ENCODE data around the gene LIMK1.
"Not testable (repeated sequence)": the region's sequence is repeated elsewhere in the genome, so short reads cannot be mapped to it uniquely, and the experiment has no call there.

Gene LIMK1

DNA sequence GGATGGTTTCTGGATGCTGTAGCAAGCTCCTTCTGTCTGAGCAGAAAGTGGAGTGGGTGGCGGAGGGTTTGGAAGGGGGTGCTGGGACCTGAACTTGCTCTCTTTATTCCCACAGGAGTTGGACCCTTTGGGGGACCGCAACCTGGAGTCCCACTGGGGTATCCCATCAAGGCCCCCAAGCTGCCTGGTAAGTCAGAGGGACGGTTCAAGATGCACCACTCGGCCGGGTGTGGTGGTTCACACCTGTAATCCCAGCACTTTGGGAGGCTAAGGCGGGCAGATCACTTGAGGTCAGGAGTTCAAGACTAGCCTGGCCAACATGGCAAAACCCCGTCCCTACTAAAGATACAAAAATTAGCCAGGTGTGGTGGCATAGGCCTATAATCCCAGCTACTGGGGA lies 37.0 kb upstream of the LIMK1 start:
- H3K27me3 ChIP-seq (ENCODE audit: control insufficient read depth, insufficient read depth, low read length); H3K4me1 ChIP-seq (ENCODE audit: control insufficient read depth, insufficient read depth, low read length); H3K9me3 ChIP-seq (ENCODE audit: control insufficient read depth, insufficient read depth, low read length); H3K27ac ChIP-seq (ENCODE audit: low read length); DNase-seq (ENCODE audit: low read depth, low spot score); H3K4me3 ChIP-seq (ENCODE audit: low read length); H3K36me3 ChIP-seq (ENCODE audit: control insufficient read depth, insufficient read depth, low read length): not testable (repeated sequence)
- WGBS (ENCODE audit: insufficient coverage, insufficient read length) = no CpG with 5 or more reads among the region's 7 CpGs

DNA sequence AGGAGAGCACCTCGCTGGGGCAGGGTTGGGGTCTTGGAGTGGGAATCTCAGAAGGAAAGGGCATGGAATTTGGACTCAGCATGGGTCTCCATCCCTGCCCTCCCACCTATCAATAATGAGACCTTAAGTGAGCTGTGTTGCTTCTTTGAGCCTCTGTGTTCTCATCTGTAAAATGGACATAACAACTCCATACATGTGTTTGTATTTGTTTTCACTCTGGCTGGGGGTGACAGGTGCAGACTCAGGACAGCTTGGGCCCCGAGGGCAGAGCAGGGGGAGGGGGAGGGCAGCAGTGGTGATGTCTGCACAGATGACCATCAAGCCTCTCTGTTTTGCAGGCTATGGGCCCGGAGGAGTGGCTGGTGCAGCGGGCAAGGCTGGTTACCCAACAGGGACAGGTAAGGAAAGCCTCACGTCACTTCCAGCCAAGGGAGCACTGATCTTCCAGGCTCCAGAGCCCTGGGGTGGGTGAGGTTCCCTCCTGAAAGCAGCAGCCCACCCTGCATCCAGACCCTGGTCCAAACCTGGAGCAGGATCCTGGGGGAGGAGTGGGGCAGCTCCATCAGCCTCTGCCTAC lies 35.7 kb upstream of the LIMK1 start:
- no peaks in the 10 kb centered on the region for H3K27me3 ChIP-seq (ENCODE audit: control insufficient read depth, insufficient read depth, low read length)
- no peaks in the 10 kb centered on the region for H3K36me3 ChIP-seq (ENCODE audit: control insufficient read depth, insufficient read depth, low read length)
- no peak overlapping the region for H3K4me3 ChIP-seq (ENCODE audit: low read length)
- no CpG with 5 or more reads among the region's 5 CpGs for WGBS (ENCODE audit: insufficient coverage, insufficient read length)
- H3K4me1 ChIP-seq (ENCODE audit: control insufficient read depth, insufficient read depth, low read length) = peaks cover 1% of the 10 kb centered on the region
- no peak for DNase-seq (ENCODE audit: low read depth, low spot score)
- H3K27ac ChIP-seq (ENCODE audit: low read length) = no peak overlapping the region
- H3K9me3 ChIP-seq (ENCODE audit: control insufficient read depth, insufficient read depth, low read length) = no peaks in the 10 kb centered on the region

DNA sequence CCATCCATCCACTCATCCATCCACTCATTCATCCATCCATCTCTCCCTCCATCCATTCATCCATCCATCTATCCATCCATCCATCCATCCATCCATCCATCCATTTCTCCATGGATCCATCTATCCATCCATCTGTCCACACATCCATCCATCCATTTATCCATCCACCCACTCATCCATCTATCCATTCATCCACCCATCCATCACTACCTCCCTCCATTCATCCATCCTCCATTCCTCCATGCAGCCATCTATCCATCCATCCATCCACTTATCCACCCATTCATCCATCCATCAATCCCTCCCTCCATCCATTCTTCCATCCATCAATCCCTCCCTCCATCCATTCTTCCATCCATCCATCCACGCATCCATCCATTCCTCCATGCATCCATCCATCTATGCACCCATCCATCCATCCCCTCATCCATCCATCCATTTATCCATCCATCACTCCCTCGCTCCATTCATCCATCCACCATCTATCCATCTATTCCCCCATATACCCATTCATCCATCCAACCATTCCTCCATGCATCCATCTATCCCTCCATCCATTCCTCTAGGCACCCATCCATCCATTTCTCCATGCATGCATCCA lies 34.5 kb upstream of the LIMK1 start:
- Histone ChIP-seq H3K27ac (ENCODE audit: low read length) (no peak overlapping the region), H3K4me3 (ENCODE audit: low read length) (no peak overlapping the region), H3K27me3 (ENCODE audit: control insufficient read depth, insufficient read depth, low read length) (no peaks in the 10 kb centered on the region), H3K4me1 (ENCODE audit: control insufficient read depth, insufficient read depth, low read length) (no peaks in the 10 kb centered on the region), H3K9me3 (ENCODE audit: control insufficient read depth, insufficient read depth, low read length) (no peaks in the 10 kb centered on the region), H3K36me3 (ENCODE audit: control insufficient read depth, insufficient read depth, low read length) (no peaks in the 10 kb centered on the region)
- no peak for DNase-seq (ENCODE audit: low read depth, low spot score)
- WGBS (ENCODE audit: insufficient coverage, insufficient read length) = 98% methylated on average over 2 of the region's 2 CpGs

DNA sequence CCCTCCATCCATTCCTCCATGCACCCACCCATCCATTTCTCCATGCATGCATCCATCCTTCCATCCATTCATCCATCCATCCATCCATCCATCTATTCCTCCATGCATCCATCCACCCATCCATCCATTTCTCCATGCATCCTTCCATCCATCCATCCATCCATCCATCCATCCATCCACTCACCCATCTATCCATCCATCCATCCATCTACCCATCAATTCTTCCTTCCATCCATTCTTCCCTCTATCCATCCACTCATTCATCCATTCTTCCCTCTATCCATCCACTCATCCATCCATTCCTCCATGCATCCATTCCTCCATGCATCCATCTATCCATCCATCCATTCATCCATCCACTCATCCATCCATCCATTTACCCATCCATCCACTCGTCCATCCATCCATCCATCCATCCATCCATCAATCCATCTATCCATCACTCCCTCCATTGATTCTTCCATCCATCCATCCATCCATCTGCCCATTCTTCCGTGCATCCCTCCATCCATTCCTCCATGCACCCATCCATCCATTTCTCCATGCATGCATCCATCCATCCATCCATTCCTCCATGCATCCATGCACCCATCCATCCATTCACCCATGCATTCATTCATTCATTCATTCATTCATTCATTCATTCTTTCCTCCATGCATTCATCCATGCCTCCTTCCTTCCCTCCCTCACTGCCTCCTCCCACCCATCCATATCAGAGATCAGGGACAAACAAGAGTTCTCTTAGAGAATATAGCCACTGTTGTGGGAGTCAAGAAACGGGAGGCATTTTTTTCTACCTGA lies 33.4 kb upstream of the LIMK1 start:
- Histone ChIP-seq H3K4me1 (ENCODE audit: control insufficient read depth, insufficient read depth, low read length) (no peaks in the 10 kb centered on the region), H3K27me3 (ENCODE audit: control insufficient read depth, insufficient read depth, low read length) (no peaks in the 10 kb centered on the region), H3K9me3 (ENCODE audit: control insufficient read depth, insufficient read depth, low read length) (no peaks in the 10 kb centered on the region), H3K4me3 (ENCODE audit: low read length) (no peak overlapping the region), H3K27ac (ENCODE audit: low read length) (no peak overlapping the region), H3K36me3 (ENCODE audit: control insufficient read depth, insufficient read depth, low read length) (no peaks in the 10 kb centered on the region)
- WGBS (ENCODE audit: insufficient coverage, insufficient read length) = 100% methylated on average over 1 of the region's 3 CpGs
- no peak for DNase-seq (ENCODE audit: low read depth, low spot score)

- no peaks in the 10 kb centered on the region for H3K36me3 ChIP-seq (ENCODE audit: control insufficient read depth, insufficient read depth, low read length)
- no peaks in the 10 kb centered on the region for H3K9me3 ChIP-seq (ENCODE audit: control insufficient read depth, insufficient read depth, low read length)
- H3K27me3 ChIP-seq (ENCODE audit: control insufficient read depth, insufficient read depth, low read length) = no peaks in the 10 kb centered on the region
- no CpG with 5 or more reads among the region's 10 CpGs for WGBS (ENCODE audit: insufficient coverage, insufficient read length)
- H3K4me3 ChIP-seq (ENCODE audit: low read length) = no peak overlapping the region
- H3K27ac ChIP-seq (ENCODE audit: low read length) = no peak overlapping the region
- H3K4me1 ChIP-seq (ENCODE audit: control insufficient read depth, insufficient read depth, low read length) = no peaks in the 10 kb centered on the region
- no peak for DNase-seq (ENCODE audit: low read depth, low spot score)
Measured at GRCh38 chr7:74051193-74051592, 32.4 kb upstream of the LIMK1 start.

- Histone ChIP-seq H3K4me1 (ENCODE audit: control insufficient read depth, insufficient read depth, low read length) (no peaks in the 10 kb centered on the region), H3K4me3 (ENCODE audit: low read length) (no peak overlapping the region), H3K9me3 (ENCODE audit: control insufficient read depth, insufficient read depth, low read length) (no peaks in the 10 kb centered on the region), H3K27ac (ENCODE audit: low read length) (no peak overlapping the region), H3K27me3 (ENCODE audit: control insufficient read depth, insufficient read depth, low read length) (no peaks in the 10 kb centered on the region), H3K36me3 (ENCODE audit: control insufficient read depth, insufficient read depth, low read length) (no peaks in the 10 kb centered on the region)
- WGBS (ENCODE audit: insufficient coverage, insufficient read length) = no CpG with 5 or more reads among the region's 16 CpGs
- no peak for DNase-seq (ENCODE audit: low read depth, low spot score)
Measured at GRCh38 chr7:74051629-74052410, 31.8 kb upstream of the LIMK1 start.

GRCh38 chr7:74052628-74053027 lies 31.0 kb upstream of the LIMK1 start:
- Histone ChIP-seq H3K4me1 (ENCODE audit: control insufficient read depth, insufficient read depth, low read length) (no peaks in the 10 kb centered on the region), H3K4me3 (ENCODE audit: low read length) (no peak overlapping the region), H3K9me3 (ENCODE audit: control insufficient read depth, insufficient read depth, low read length) (no peaks in the 10 kb centered on the region), H3K27ac (ENCODE audit: low read length) (no peak overlapping the region), H3K27me3 (ENCODE audit: control insufficient read depth, insufficient read depth, low read length) (no peaks in the 10 kb centered on the region), H3K36me3 (ENCODE audit: control insufficient read depth, insufficient read depth, low read length) (no peaks in the 10 kb centered on the region)
- no CpG with 5 or more reads among the region's 1 CpG for WGBS (ENCODE audit: insufficient coverage, insufficient read length)
- no peak for DNase-seq (ENCODE audit: low read depth, low spot score)

- DNase-seq (ENCODE audit: low read depth, low spot score) = no peak
- 100% methylated on average over 2 of the region's 3 CpGs for WGBS (ENCODE audit: insufficient coverage, insufficient read length)
- H3K36me3 ChIP-seq (ENCODE audit: control insufficient read depth, insufficient read depth, low read length) = no peaks in the 10 kb centered on the region
- no peaks in the 10 kb centered on the region for H3K9me3 ChIP-seq (ENCODE audit: control insufficient read depth, insufficient read depth, low read length)
- H3K4me1 ChIP-seq (ENCODE audit: control insufficient read depth, insufficient read depth, low read length) = no peaks in the 10 kb centered on the region
- H3K4me3 ChIP-seq (ENCODE audit: low read length) = no peak overlapping the region
- H3K27me3 ChIP-seq (ENCODE audit: control insufficient read depth, insufficient read depth, low read length) = no peaks in the 10 kb centered on the region
- no peak overlapping the region for H3K27ac ChIP-seq (ENCODE audit: low read length)
Measured at GRCh38 chr7:74053589-74054186, 29.9 kb upstream of the LIMK1 start.

- Histone ChIP-seq H3K4me1 (ENCODE audit: control insufficient read depth, insufficient read depth, low read length) (no peaks in the 10 kb centered on the region), H3K4me3 (ENCODE audit: low read length) (no peak overlapping the region), H3K36me3 (ENCODE audit: control insufficient read depth, insufficient read depth, low read length) (no peaks in the 10 kb centered on the region), H3K27me3 (ENCODE audit: control insufficient read depth, insufficient read depth, low read length) (no peaks in the 10 kb centered on the region), H3K27ac (ENCODE audit: low read length) (no peak overlapping the region), H3K9me3 (ENCODE audit: control insufficient read depth, insufficient read depth, low read length) (no peaks in the 10 kb centered on the region)
- DNase-seq (ENCODE audit: low read depth, low spot score) = no peak
- no CpG with 5 or more reads among the region's 26 CpGs for WGBS (ENCODE audit: insufficient coverage, insufficient read length)
Measured at GRCh38 chr7:74056096-74056915, 27.3 kb upstream of the LIMK1 start.

Data from iPS DF 6.9 (cell line).